Measurements from ENCODE around the gene ZNF385B. TPM values are rescaled to one million over a fixed set of nuclear protein-coding genes. Genes with fewer than 3 reads are reported as not detected.
"Not testable (repeated sequence)": the region's sequence is repeated elsewhere in the genome, so short reads cannot be mapped to it uniquely, and the experiment has no call there.

Gene ZNF385B
- total RNA-seq, 4 donors from 2014 or later: 9.7 to 24.9 (median 11.4) TPM

GRCh38 chr2:179642462-179642861, 218.9 kb downstream of the ZNF385B start:
- no peaks in the 10 kb centered on the region for H3K27me3 ChIP-seq
- DNase-seq: no peak
- TF ChIP-seq POLR2A (IDR thresholded peaks at IDR 0.05): no peak
- TF ChIP-seq CTCF (IDR thresholded peaks at IDR 0.05 in 4 of 5, conservative IDR thresholded peaks at IDR 0.05 in 1 of 5): no peak
- in situ Hi-C loops (cut with MboI; ENCODE audit: low sequenced_read_pairs in 4 of 4) (no loop called here), intact Hi-C loops (cut with DNase I; ENCODE audit: low total_unique reads) (no loop called here)
- ATAC-seq: no peak
- no peak overlapping the region for H3K4me3 ChIP-seq
- H3K4me1 ChIP-seq: peaks cover 7 to 10% of the 10 kb centered on the region in 2 donors
- no peaks in the 10 kb centered on the region for H3K9me3 ChIP-seq
- H3K36me3 ChIP-seq: no peaks in the 10 kb centered on the region
- no peak overlapping the region for H3K27ac ChIP-seq

- H3K36me3 ChIP-seq: no peaks in the 10 kb centered on the region
- in situ Hi-C loops (cut with MboI; ENCODE audit: low sequenced_read_pairs in 4 of 4) (no loop called here), intact Hi-C loops (cut with DNase I; ENCODE audit: low total_unique reads) (loop anchor here (2.0 kb wide), 1 partner anchor 40 kb away; no protein-coding TSS in a partner anchor)
- peak; percentile 97 to 98 for ATAC-seq
- DNase-seq: peak; percentile 19 to 32
- peaks cover 13 to 14% of the 10 kb centered on the region in 2 donors for H3K4me1 ChIP-seq
- H3K27me3 ChIP-seq: no peaks in the 10 kb centered on the region
- H3K4me3 ChIP-seq: no peak overlapping the region
- TF ChIP-seq POLR2A (IDR thresholded peaks at IDR 0.05): no peak
- TF ChIP-seq CTCF (IDR thresholded peaks at IDR 0.05 in 4 of 5, conservative IDR thresholded peaks at IDR 0.05 in 1 of 5): no peak
- peak overlapping the region; percentile 23 to 59 (median 59) for H3K27ac ChIP-seq
- no peaks in the 10 kb centered on the region for H3K9me3 ChIP-seq
These were observed 224.4 kb downstream of the ZNF385B start for GRCh38 chr2:179636995-179637394.

GRCh38 chr2:179636100-179636980, 225.1 kb downstream of the ZNF385B start:
- no peak overlapping the region for H3K4me3 ChIP-seq
- H3K27me3 ChIP-seq: no peaks in the 10 kb centered on the region
- H3K4me1 ChIP-seq: peaks cover 13 to 14% of the 10 kb centered on the region in 2 donors
- TF ChIP-seq CTCF (IDR thresholded peaks at IDR 0.05 in 4 of 5, conservative IDR thresholded peaks at IDR 0.05 in 1 of 5) (no peak), POLR2A (IDR thresholded peaks at IDR 0.05) (no peak)
- H3K9me3 ChIP-seq: no peaks in the 10 kb centered on the region
- in situ Hi-C loops (cut with MboI; ENCODE audit: low sequenced_read_pairs in 4 of 4): no loop called here
- H3K27ac ChIP-seq: peak overlapping the region; percentile 23 to 59 (median 59)
- DNase-seq (no peak), ATAC-seq (no peak)
- intact Hi-C loops (cut with DNase I; ENCODE audit: low total_unique reads): loop anchor here (2.0 kb wide), 1 partner anchor 40 kb away; no protein-coding TSS in a partner anchor
- H3K36me3 ChIP-seq: no peaks in the 10 kb centered on the region

- H3K27ac ChIP-seq; H3K4me3 ChIP-seq; H3K36me3 ChIP-seq; in situ Hi-C loops (cut with MboI; ENCODE audit: low sequenced_read_pairs in 4 of 4); ATAC-seq; intact Hi-C loops (cut with DNase I; ENCODE audit: low total_unique reads); H3K4me1 ChIP-seq; H3K27me3 ChIP-seq; DNase-seq; H3K9me3 ChIP-seq: not testable (repeated sequence)
These were observed 229.5 kb downstream of the ZNF385B start for GRCh38 chr2:179631769-179632385.

- H3K27me3 ChIP-seq; in situ Hi-C loops (cut with MboI; ENCODE audit: low sequenced_read_pairs in 4 of 4); H3K9me3 ChIP-seq: not testable (repeated sequence)
These were observed 231.6 kb downstream of the ZNF385B start for GRCh38 chr2:179629776-179630175.

More at GRCh38 chr2:179629776-179630175, 231.6 kb downstream of the ZNF385B start:
- H3K27ac ChIP-seq; DNase-seq; H3K4me3 ChIP-seq; ATAC-seq; intact Hi-C loops (cut with DNase I; ENCODE audit: low total_unique reads); H3K4me1 ChIP-seq; H3K36me3 ChIP-seq: not testable (repeated sequence)
